GM12873 (cell line): Measurements from ENCODE around the gene CYP4F11.

ENCODE experiments used
- TF ChIP-seq, protein P1 (sequence below): IDR thresholded peaks from 2 replicates; pipeline ENCODE4 v1.5.1; 2012; ENCODE audit warnings: low read depth, mild to moderate bottlenecking, moderate library complexity, low read length, control low read depth; ENCODE audit not compliant: insufficient read depth; ENCODE audit errors: missing control alignments

CYP4F11 gene

DNA sequence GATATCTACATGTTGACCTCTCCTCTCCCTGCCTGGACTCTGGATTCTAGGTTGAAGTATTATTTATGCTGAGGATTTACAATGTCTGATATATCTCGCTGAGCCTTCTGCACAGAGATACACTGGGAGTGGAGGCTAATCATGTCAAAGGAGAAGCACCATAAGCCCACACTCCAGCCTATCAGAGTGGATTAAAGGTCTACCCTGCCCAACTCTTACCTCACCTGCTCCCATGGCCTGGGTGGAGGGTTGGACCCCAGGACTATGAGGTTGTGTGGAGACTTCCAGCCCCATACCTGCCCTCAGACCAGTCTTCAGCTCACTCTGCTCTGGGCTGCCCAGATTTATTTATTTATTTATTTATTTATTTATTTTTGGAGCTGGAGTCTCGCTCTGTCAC lies 29.9 kb upstream of the CYP4F11 start:
- TF ChIP-seq, protein P1, sequence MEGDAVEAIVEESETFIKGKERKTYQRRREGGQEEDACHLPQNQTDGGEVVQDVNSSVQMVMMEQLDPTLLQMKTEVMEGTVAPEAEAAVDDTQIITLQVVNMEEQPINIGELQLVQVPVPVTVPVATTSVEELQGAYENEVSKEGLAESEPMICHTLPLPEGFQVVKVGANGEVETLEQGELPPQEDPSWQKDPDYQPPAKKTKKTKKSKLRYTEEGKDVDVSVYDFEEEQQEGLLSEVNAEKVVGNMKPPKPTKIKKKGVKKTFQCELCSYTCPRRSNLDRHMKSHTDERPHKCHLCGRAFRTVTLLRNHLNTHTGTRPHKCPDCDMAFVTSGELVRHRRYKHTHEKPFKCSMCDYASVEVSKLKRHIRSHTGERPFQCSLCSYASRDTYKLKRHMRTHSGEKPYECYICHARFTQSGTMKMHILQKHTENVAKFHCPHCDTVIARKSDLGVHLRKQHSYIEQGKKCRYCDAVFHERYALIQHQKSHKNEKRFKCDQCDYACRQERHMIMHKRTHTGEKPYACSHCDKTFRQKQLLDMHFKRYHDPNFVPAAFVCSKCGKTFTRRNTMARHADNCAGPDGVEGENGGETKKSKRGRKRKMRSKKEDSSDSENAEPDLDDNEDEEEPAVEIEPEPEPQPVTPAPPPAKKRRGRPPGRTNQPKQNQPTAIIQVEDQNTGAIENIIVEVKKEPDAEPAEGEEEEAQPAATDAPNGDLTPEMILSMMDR, result no peak

DNA sequence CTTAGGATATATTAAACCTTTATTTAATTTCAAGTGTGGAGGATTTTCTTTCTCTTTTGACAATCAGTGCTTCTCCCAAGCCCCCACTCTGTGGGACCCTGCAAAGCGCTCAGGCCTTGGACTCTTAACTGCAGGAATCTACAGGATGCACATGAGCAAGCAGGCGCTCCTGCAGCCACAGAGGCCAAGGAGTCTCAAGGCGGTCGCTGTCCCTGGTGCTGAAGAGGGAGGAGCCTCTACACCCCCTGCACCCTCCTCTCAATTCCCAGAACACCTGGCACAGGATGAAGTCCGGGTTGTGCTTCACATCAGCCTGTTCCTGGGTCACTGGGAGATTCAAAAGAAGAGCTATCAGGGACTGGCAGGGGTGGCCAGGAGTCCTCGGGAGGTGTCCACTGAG lies 28.0 kb upstream of the CYP4F11 start:
- TF ChIP-seq, protein P1, result no peak

- TF ChIP-seq, protein P1, result no peak
Observed at GRCh38 chr19:15954820-15955219, 20.5 kb upstream of the CYP4F11 start.

- TF ChIP-seq, protein P1, result no peak
Observed at GRCh38 chr19:15948223-15949058, 14.1 kb upstream of the CYP4F11 start, which contains the start of gene OR10H4. Gene OR10H4, plus strand, starts transcription at chr19:15949008. Its CDS starts 0 bp downstream, at chr19:15949008.

DNA sequence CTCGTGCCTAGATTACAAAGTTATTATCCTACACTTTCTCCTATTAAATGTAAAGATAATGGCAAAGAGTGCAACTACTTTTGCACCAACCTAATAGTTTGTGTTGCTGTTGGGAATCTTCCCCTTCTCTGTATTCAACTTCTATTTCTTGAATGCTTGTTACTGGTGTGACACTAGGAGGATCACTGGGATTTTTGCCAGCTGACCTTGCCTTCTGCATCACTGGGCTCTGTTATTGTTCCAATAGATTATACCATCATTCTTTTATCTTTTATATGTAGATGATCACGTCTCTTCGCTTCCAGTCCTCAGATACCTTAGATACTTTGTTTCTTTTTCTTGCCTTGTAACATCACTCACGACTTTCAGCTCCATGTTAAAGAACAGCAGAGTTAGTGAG lies 11.0 kb upstream of the CYP4F11 start:
- TF ChIP-seq, protein P1, result no peak

DNA sequence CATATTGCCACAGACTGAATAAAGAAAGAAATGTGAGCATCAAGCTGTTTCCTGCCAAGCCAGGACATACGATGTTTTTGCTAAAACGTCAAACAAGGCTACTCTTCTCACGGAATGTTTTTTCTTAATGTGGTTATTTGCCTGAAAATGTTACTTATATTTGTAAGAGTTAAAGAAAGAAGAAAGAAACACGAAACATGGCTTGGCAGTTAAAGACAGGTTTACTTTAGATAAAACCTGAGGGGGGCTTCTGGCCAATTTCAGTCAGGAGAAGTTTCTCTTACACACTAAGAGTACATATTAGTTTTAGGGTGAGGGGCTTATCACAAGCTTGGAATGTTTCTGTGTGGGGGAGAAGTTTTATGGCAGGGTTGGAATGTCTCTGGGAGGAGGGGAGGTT lies 10.1 kb upstream of the CYP4F11 start:
- TF ChIP-seq, protein P1, result no peak

- TF ChIP-seq, protein P1, result no peak
Observed at GRCh38 chr19:15937771-15938170, 3.4 kb upstream of the CYP4F11 start.
